ENCODE data around the gene RESP18. TPM values are rescaled to one million over a fixed set of nuclear protein-coding genes. Genes with fewer than 3 reads are reported as not detected.
A peak's percentile ranks its signal among the peaks of the same experiment; 100 is the strongest.

The RESP18 gene
- total RNA-seq, 4 donors from 2014 or later: not detected

DNA sequence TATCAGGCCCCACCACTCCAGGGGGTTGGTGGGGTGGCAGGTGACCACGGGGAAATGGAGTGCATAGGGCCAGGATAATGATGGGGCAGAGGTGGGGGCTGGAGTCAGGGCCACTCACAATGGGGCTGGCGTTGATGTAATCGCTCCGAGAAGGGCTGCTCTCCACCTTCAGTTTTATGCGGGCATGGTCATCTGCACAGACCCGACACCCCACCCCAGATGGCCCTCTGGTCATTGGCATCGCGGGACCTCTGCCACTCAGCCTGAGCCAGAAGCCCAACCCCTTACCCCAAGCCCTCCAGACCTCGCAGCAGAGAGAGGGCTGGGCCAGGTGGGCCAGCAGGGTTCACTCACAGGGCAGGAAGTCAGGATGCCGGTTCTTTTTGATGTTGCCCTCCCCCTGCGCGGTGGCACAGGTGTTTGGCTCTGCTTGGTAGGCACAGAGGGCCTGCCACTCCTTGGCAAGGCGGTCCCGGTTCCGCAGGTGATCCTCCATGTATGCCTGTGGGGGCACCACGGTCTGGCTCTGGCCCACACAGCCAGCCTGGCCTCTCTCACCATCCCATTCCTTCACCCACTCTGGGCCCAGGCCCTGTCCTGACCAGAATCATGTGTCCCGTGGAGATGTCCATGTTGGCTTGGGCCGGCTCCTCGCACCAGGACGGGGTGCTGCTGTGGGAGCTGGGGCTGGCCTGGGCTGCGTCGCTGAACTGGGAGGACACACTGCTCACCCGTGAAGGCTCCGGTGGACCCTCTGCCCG lies 35.7 kb downstream of the RESP18 start:
- Histone ChIP-seq H3K27ac (replicated peaks in 1 of 4) (no peak overlapping the region), H3K9me3 (no peaks in the 10 kb centered on the region), H3K4me1 (peaks cover 5 to 26% (median 23%) of the 10 kb centered on the region in 4 donors), H3K36me3 (no peaks in the 10 kb centered on the region), H3K27me3 (peaks cover 0 to 23% (median 0%) of the 10 kb centered on the region in 4 donors), H3K4me3 (no peak overlapping the region)
- WGBS: 86% methylated on average over 16 of the region's 25 CpGs
- TF ChIP-seq POLR2AphosphoS5 (IDR thresholded peaks at IDR 0.05): no peak
- TF ChIP-seq EP300 (IDR thresholded peaks at IDR 0.05): no peak
- no peak for TF ChIP-seq POLR2A (IDR thresholded peaks at IDR 0.05; ENCODE audit: low read depth)
- TF ChIP-seq CTCF (IDR thresholded peaks at IDR 0.05): no peak
- no peak for DNase-seq (ENCODE audit: extremely low spot score)
- intact Hi-C loops (cut with DNase I): loop anchor here (1.0 to 10.0 kb wide), 3 partner anchors 52 to 137 kb away; partner anchors contain the start of genes GLB1L, NHEJ1 and STK16

DNA sequence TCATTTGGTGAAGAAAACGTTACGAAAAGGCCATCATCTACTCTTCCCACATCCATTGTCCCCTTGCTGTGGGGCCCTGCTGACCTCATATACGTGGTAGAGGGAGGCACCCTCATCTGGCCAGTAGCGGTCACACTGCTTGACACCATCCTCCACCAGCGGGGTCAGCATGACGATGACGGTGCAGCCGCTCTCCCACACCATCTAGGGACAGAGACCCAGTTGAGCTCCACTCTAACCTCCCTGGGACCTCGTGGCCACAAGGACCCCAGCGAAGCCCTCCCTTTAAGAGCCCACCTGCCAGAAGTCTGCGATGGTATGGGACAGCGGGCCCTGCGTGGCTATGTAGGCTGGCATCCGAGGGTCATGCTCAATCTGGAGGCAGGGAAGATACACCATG lies 36.4 kb downstream of the RESP18 start:
- DNase-seq (ENCODE audit: extremely low spot score): no peak
- Histone ChIP-seq H3K27me3 (peaks cover 0 to 17% (median 0%) of the 10 kb centered on the region in 4 donors), H3K9me3 (no peaks in the 10 kb centered on the region), H3K4me1 (peaks cover 5 to 26% (median 23%) of the 10 kb centered on the region in 4 donors), H3K27ac (replicated peaks in 1 of 4) (no peak overlapping the region), H3K36me3 (no peaks in the 10 kb centered on the region), H3K4me3 (no peak overlapping the region)
- WGBS: 84% methylated on average over 14 of the region's 14 CpGs
- intact Hi-C loops (cut with DNase I): loop anchor here (1.0 to 10.0 kb wide), 3 partner anchors 51 to 136 kb away; partner anchors contain the start of genes GLB1L, NHEJ1 and STK16
- TF ChIP-seq EP300 (IDR thresholded peaks at IDR 0.05) (no peak), POLR2AphosphoS5 (IDR thresholded peaks at IDR 0.05) (no peak), CTCF (IDR thresholded peaks at IDR 0.05) (no peak)

GRCh38 chr2:219294356-219295351 lies 37.9 kb downstream of the RESP18 start:
- H3K36me3 ChIP-seq: no peaks in the 10 kb centered on the region
- peak; percentile 99 to 100 (median 99) for TF ChIP-seq CTCF (IDR thresholded peaks at IDR 0.05)
- no peak for TF ChIP-seq POLR2A (IDR thresholded peaks at IDR 0.05; ENCODE audit: low read depth)
- TF ChIP-seq POLR2AphosphoS5 (IDR thresholded peaks at IDR 0.05): peak; percentile 72 to 87
- peak; percentile 94 for DNase-seq (ENCODE audit: extremely low spot score)
- no peaks in the 10 kb centered on the region for H3K9me3 ChIP-seq
- peaks cover 0 to 7% (median 0%) of the 10 kb centered on the region in 4 donors for H3K27me3 ChIP-seq
- peak overlapping the region; percentile 80 to 90 (median 86) for H3K27ac ChIP-seq (replicated peaks in 1 of 4)
- H3K4me3 ChIP-seq: peak overlapping the region; percentile 61 to 73 (median 66)
- H3K4me1 ChIP-seq: peaks cover 5 to 33% (median 28%) of the 10 kb centered on the region in 4 donors
- WGBS: 8% methylated on average over 30 of the region's 67 CpGs
- intact Hi-C loops (cut with DNase I): loop anchor here (1.0 to 10.0 kb wide), 3 partner anchors 18 to 88 kb away; partner anchors contain the start of genes GLB1L and STK16

DNA sequence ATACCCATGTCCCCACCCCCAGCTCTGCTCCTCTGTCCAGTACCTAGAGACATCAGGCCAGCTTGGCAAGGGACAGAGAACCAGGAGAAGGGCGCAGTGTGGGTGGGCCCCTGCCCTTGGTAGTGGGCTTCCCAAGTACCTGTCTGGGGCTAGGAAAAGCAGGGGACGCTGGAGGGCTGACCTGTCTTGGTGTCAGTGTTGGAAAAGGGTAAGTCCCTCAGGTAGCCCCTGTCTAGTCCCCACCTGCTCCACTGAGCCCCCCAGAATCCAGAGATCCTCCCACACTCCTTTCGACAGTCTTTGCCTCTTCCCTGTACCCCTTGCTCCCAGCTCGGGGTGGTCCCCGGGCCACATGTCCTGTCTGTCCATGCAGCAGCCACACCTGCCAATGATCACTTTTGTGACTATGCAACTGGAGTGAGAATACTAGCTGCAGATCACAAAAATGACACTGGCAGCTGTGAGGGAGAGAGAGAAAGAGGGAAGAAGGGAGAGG lies 38.8 kb downstream of the RESP18 start:
- TF ChIP-seq POLR2AphosphoS5 (IDR thresholded peaks at IDR 0.05) (no peak), POLR2A (IDR thresholded peaks at IDR 0.05; ENCODE audit: low read depth) (no peak), EP300 (IDR thresholded peaks at IDR 0.05) (no peak), CTCF (IDR thresholded peaks at IDR 0.05) (no peak)
- DNase-seq (ENCODE audit: extremely low spot score): no peak
- H3K4me1 ChIP-seq: peaks cover 9 to 38% (median 35%) of the 10 kb centered on the region in 4 donors
- WGBS: 82% methylated on average over 5 of the region's 5 CpGs
- no peaks in the 10 kb centered on the region for H3K27me3 ChIP-seq
- no peaks in the 10 kb centered on the region for H3K9me3 ChIP-seq
- no peaks in the 10 kb centered on the region for H3K36me3 ChIP-seq
- H3K4me3 ChIP-seq: peak overlapping the region in 2 of 4 donors; percentile 62 to 70
- intact Hi-C loops (cut with DNase I): loop anchor here (10.0 kb wide), 1 partner anchor 49 kb away; the partner anchor contains the start of genes GLB1L and STK16
- H3K27ac ChIP-seq (replicated peaks in 1 of 4): peak overlapping the region; percentile 80 to 90 (median 86)

Measured in esophagus muscularis mucosa (tissue), 4 donors.